H1 (cell line): ENCODE measurements around the gene DRD2. TPM values are rescaled to one million over a fixed set of nuclear protein-coding genes. Genes with fewer than 3 reads are reported as not detected.

Experiments used
- CTCF ChIA-PET: fragments of 300-600 bp; sonication (Branson Sonifier 250); formaldehyde crosslinking; loops from one replicate; lab custom pipeline; 2021; ENCODE audit not compliant: partially characterized antibody; lab: Charles Lee
- POLR2A ChIA-PET: fragments of 300-600 bp; sonication (Branson Sonifier 250); formaldehyde crosslinking; loops from one replicate; lab custom pipeline; 2021; ENCODE audit warnings: inconsistent platforms; ENCODE audit not compliant: partially characterized antibody; lab: Charles Lee
- DNase-seq, 2 experiments: peaks; one replicate each; pipeline versions ENCODE4 v3.0.0 to v3.0.0-alpha.2; 2010 to 2022; ENCODE audit warnings: low spot score in 2 of 2, low read depth in 1 of 2, mixed read lengths in 1 of 2
- FAIRE-seq: peaks from 2 replicates; lab custom pipeline; 2011; peaks lifted over from hg19 to GRCh38; lab: Jason Lieb, UNC
- H2AFZ ChIP-seq: 2 replicates; pipeline ENCODE4 v1.8.1; 2012; ENCODE audit warnings: low read length, inconsistent platforms
- H2AK5ac ChIP-seq: 2 replicates; pipeline ENCODE4 v1.6.1; 2013; ENCODE audit warnings: low read depth, low read length
- H2BK120ac ChIP-seq: replicated peaks from 2 replicates; pipeline ENCODE3; 2013; ENCODE audit warnings: low read depth, low read length, inconsistent platforms
- H2BK12ac ChIP-seq: 2 replicates; pipeline ENCODE4 v1.6.1; 2013; ENCODE audit warnings: low read depth, low read length
- H2BK15ac ChIP-seq: 2 replicates; pipeline ENCODE4 v1.6.1; 2013; ENCODE audit warnings: low read length
- H2BK20ac ChIP-seq: 2 replicates; pipeline ENCODE4 v1.6.1; 2013; ENCODE audit warnings: low read length
- H2BK5ac ChIP-seq: 2 replicates; pipeline ENCODE4 v1.6.1; 2013; ENCODE audit warnings: low read depth, low read length
- H3K14ac ChIP-seq: 2 replicates; pipeline ENCODE4 v1.6.1; 2013; ENCODE audit warnings: inconsistent platforms; ENCODE audit not compliant: insufficient read length
- H3K18ac ChIP-seq: 2 replicates; pipeline ENCODE4 v1.6.1; 2013; ENCODE audit warnings: low read length; ENCODE audit errors: extremely low read depth
- H3K23ac ChIP-seq: 2 replicates; pipeline ENCODE4 v1.6.1; 2013; ENCODE audit warnings: inconsistent platforms; ENCODE audit not compliant: insufficient read length
- H3K23me2 ChIP-seq: 2 replicates; pipeline ENCODE4 v1.6.1; 2013; ENCODE audit warnings: low read depth, low read length
- H3K27ac ChIP-seq: 2 replicates; pipeline ENCODE4 v1.6.1; 2011; ENCODE audit warnings: low read depth, low read length, inconsistent platforms
- H3K27me3 ChIP-seq, 4 experiments: replicated peaks in 1 of 4; 1 replicate in 1 of 4; 2 replicates in 3 of 4; pipeline versions ENCODE4 v1.6.1 to v1.8.1; 2011 to 2013; ENCODE audit warnings: low read length in 3 of 4, mild to moderate bottlenecking in 3 of 4, inconsistent platforms in 2 of 4, mixed read lengths in 2 of 4, moderate library complexity in 1 of 4; ENCODE audit not compliant: control insufficient read depth in 3 of 4, insufficient read depth in 3 of 4; ENCODE audit errors: extremely low read depth in 1 of 4
- H3K36me3 ChIP-seq, 4 experiments: 2 replicates each; pipeline versions ENCODE4 v1.6.1 to v1.8.1; 2011 to 2013; ENCODE audit warnings: mild to moderate bottlenecking in 4 of 4, low read length in 3 of 4, moderate library complexity in 2 of 4, control low read depth in 1 of 4, inconsistent platforms in 1 of 4; ENCODE audit not compliant: insufficient read depth in 4 of 4, control insufficient read depth in 2 of 4
- H3K4ac ChIP-seq: replicated peaks from 2 replicates; pipeline ENCODE3; 2013; ENCODE audit warnings: low read length, low read depth, mixed read lengths, inconsistent platforms; ENCODE audit not compliant: insufficient read length
- H3K4me1 ChIP-seq, 4 experiments: replicated peaks in 1 of 4; 1 replicate in 1 of 4; 2 replicates in 3 of 4; pipeline versions ENCODE4 v1.6.1 to v1.8.1; 2011 to 2013; ENCODE audit warnings: low read length in 3 of 4, inconsistent platforms in 2 of 4, mixed read lengths in 1 of 4; ENCODE audit not compliant: insufficient read depth in 4 of 4, control insufficient read depth in 3 of 4
- H3K4me2 ChIP-seq, 2 experiments: 2 replicates each; pipeline versions ENCODE4 v1.6.1 to v1.8.1; 2011 to 2013; ENCODE audit warnings: low read depth in 2 of 2, low read length in 2 of 2, control low read depth in 1 of 2, inconsistent platforms in 1 of 2, mild to moderate bottlenecking in 1 of 2; ENCODE audit not compliant: insufficient read depth in 1 of 2
- H3K4me3 ChIP-seq, 4 experiments: fragments of 200-600, 300-600 bp in 1 of 4; sonication (generic), shearing (Covaris generic), sonication (Bioruptor Twin) in 1 of 4; 2 replicates each; pipeline versions ENCODE4 v1.5.1 to v1.8.1; 2011 to 2016; ENCODE audit warnings: low read length in 4 of 4, low read depth in 3 of 4, control low read depth in 2 of 4, inconsistent platforms in 2 of 4, mild to moderate bottlenecking in 2 of 4, mixed read lengths in 1 of 4, moderate library complexity in 1 of 4; ENCODE audit not compliant: insufficient read depth in 2 of 4; ENCODE audit errors: extremely low read depth in 1 of 4
- H3K56ac ChIP-seq: replicated peaks from 2 replicates; pipeline ENCODE3; 2013; ENCODE audit warnings: low read depth, mild to moderate bottlenecking, mixed read lengths, low read length, inconsistent platforms; ENCODE audit not compliant: insufficient read length
- H3K79me1 ChIP-seq: 2 replicates; pipeline ENCODE4 v1.6.1; 2013; ENCODE audit warnings: low read depth, low read length, control low read depth
- H3K79me2 ChIP-seq, 2 experiments: 2 replicates each; pipeline versions ENCODE4 v1.6.1 to v1.8.1; 2012 to 2013; ENCODE audit warnings: low read length in 2 of 2, mild to moderate bottlenecking in 2 of 2, inconsistent platforms in 1 of 2; ENCODE audit not compliant: insufficient read depth in 2 of 2, control insufficient read depth in 1 of 2
- H3K9ac ChIP-seq, 4 experiments: replicated peaks in 1 of 4; 1 replicate in 1 of 4; 2 replicates in 3 of 4; pipeline versions ENCODE4 v1.6.1 to v1.8.1; 2011 to 2013; ENCODE audit warnings: low read depth in 3 of 4, low read length in 3 of 4, control low read depth in 2 of 4, mild to moderate bottlenecking in 2 of 4, moderate library complexity in 2 of 4, inconsistent platforms in 1 of 4; ENCODE audit errors: extremely low read depth in 1 of 4
- H3K9me3 ChIP-seq, 2 experiments: 2 replicates each; pipeline versions ENCODE4 v1.6.1 to v1.8.1; 2012 to 2013; ENCODE audit warnings: mild to moderate bottlenecking in 2 of 2, moderate library complexity in 2 of 2, control low read depth in 1 of 2, inconsistent platforms in 1 of 2, low read depth in 1 of 2, low read length in 1 of 2, mixed read lengths in 1 of 2; ENCODE audit not compliant: insufficient read depth in 2 of 2
- H4K20me1 ChIP-seq, 2 experiments: replicated peaks in 1 of 2; 2 replicates each; pipeline versions ENCODE3 to v1.8.1; 2011 to 2013; ENCODE audit warnings: inconsistent platforms in 2 of 2, low read length in 2 of 2, mild to moderate bottlenecking in 1 of 2; ENCODE audit not compliant: insufficient read depth in 2 of 2, control insufficient read depth in 1 of 2
- H4K5ac ChIP-seq: 2 replicates; pipeline ENCODE4 v1.6.1; 2013; ENCODE audit warnings: low read length, low read depth, mixed read lengths, inconsistent platforms; ENCODE audit not compliant: insufficient read length
- H4K8ac ChIP-seq: 2 replicates; pipeline ENCODE4 v1.8.0; 2013; ENCODE audit warnings: mild to moderate bottlenecking, moderate library complexity, low read length, inconsistent platforms; ENCODE audit not compliant: insufficient read depth; ENCODE audit errors: extremely low read depth
- H4K91ac ChIP-seq: replicated peaks from 2 replicates; pipeline ENCODE3; 2013; ENCODE audit warnings: low read length, mixed read lengths, inconsistent platforms; ENCODE audit not compliant: insufficient read length
- EP300 ChIP-seq, 2 experiments: IDR thresholded peaks; 1 replicate in 1 of 2; 2 replicates in 1 of 2; pipeline ENCODE4 v1.6.1; 2011 to 2012; ENCODE audit warnings: low read depth in 2 of 2, low read length in 2 of 2, mild to moderate bottlenecking in 2 of 2, borderline replicate concordance in 1 of 2, inconsistent platforms in 1 of 2, moderate library complexity in 1 of 2
- MAFK ChIP-seq: IDR thresholded peaks from 2 replicates; pipeline ENCODE4 v1.6.1; 2012; ENCODE audit warnings: low read depth, mild to moderate bottlenecking, improper control_type of control experiment, low read length
- WGBS, 2 experiments: shearing (Covaris generic) in 1 of 2; methylation state at CpG; one replicate each; pipeline versions ENCODE4 v1.1.6 to v1.1.7; 2013 to 2015; ENCODE audit warnings: low lambda C conversion rate in 2 of 2, mixed read lengths in 2 of 2, inconsistent platforms in 1 of 2, low coverage in 1 of 2, missing lambda C conversion rate in 1 of 2; ENCODE audit not compliant: insufficient replicate concordance in 2 of 2, insufficient coverage in 1 of 2, insufficient read length in 1 of 2; ENCODE audit errors: extremely low coverage in 1 of 2, missing lambda C conversion rate in 1 of 2; 5-methylcytosine and 5-hydroxymethylcytosine counted together
- polyA plus RNA-seq, 7 experiments: library from polyadenylated mRNA; depleted of rRNA in 3 of 7; stranded (reverse) in 5 of 7; unstranded in 2 of 7; fragments of >200 nt in 5 of 7; fragments of 200-250 nt in 2 of 7; gene quantifications; 1 replicate in 5 of 7; 2 replicates in 1 of 7; 4 replicates in 1 of 7; pipeline versions ENCODE4 v1.2.1 to v1.2.3, GENCODE V29; 2011 to 2013; ENCODE audit warnings: missing spikeins in 2 of 7, mixed read lengths in 2 of 7
- total RNA-seq: library from RNA; stranded (reverse); fragmentation: NEBNext Ultra II Directional; extraction: Animal tissue kit (Norgen Biotek cat#: 25700); gene quantifications from 2 replicates; pipeline ENCODE4 v1.2.1, GENCODE V29; 2021

DRD2 gene
- total and polyA plus RNA-seq, 2 of the 8 experiments (the other 6 are each of a cell fraction or from before 2014, with no cell fraction given): 0.26 to 0.41 TPM

DNA sequence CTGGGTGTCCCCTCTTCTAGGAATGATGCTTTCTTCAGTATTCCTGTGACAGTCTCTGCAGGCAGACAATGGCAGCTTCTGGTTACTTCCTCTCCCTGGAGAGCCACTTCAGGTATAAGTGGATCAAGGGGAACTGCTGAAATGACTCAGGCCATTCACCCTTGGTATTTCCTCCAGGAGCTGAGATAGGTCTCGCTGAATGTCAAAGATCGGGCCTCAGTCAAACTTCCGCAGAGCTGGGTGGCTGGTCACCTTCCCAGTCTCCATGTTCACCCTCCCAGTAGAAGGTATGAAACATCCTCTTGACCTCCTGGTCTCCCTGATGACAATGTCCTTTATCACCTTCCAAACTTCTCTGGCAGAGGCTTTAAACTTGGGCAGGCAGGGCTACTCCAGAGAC, 89.4 kb downstream of the DRD2 start:
- Histone ChIP-seq H2BK120ac (no peak overlapping the region), H3K4me3 (no peak overlapping the region), H3K23ac (no peak overlapping the region), H3K36me3 (no peaks in the 10 kb centered on the region), H2BK15ac (no peak overlapping the region), H2BK12ac (no peak overlapping the region; the same call in 1 of the 2 replicates), H4K8ac (no peak overlapping the region), H3K4ac (no peak overlapping the region), H3K9ac (no peak overlapping the region), H3K18ac (no peak overlapping the region), H3K4me2 (no peak overlapping the region), H3K27ac (no peak overlapping the region), H3K23me2 (no peaks in the 10 kb centered on the region), H3K56ac (no peak overlapping the region), H3K14ac (no peak overlapping the region), H2BK20ac (no peak overlapping the region), H2BK5ac (no peak overlapping the region), H3K9me3 (no peaks in the 10 kb centered on the region), H4K5ac (no peak overlapping the region), H3K4me1 (peaks cover 4 to 10% (median 8%) of the 10 kb centered on the region in 4 experiments; a peak in 5 of 7 replicates), H4K91ac (no peak overlapping the region), H4K20me1 (no peaks in the 10 kb centered on the region), H3K79me1 (no peaks in the 10 kb centered on the region), H2AFZ (no peak overlapping the region), H3K79me2 (no peaks in the 10 kb centered on the region), H2AK5ac (no peak overlapping the region), H3K27me3 (peaks cover 0 to 8% (median 4%) of the 10 kb centered on the region in 4 experiments; a peak in 3 of 7 replicates)
- ChIA-PET CTCF (interaction anchor here (1.1 to 4.2 kb wide), 9 partner anchors 9 to 344 kb away, joined by 3 to 18 read pairs (median 6); no protein-coding TSS in a partner anchor), POLR2A (interaction anchor here (1.4 kb wide), 1 partner anchor 19 kb away, joined by 3 read pairs; no protein-coding TSS in a partner anchor)
- 100% methylated on average over 3 of the region's 3 CpGs; no CpG with 5 or more reads in 1 of the 2 experiments for WGBS, 2 experiments
- no peak for FAIRE-seq
- no peak for DNase-seq
- TF ChIP-seq EP300 (IDR thresholded peaks at IDR 0.05; ENCODE audit: borderline replicate concordance in 1 of 2, low read depth in 2 of 2, low read length in 2 of 2): no peak
- TF ChIP-seq MAFK: no peak
